HG03039 (cell line): ENCODE measurements around the gene TFAP2A.
A peak's percentile ranks its signal among the peaks of the same experiment; 100 is the strongest.

Experiments used
- ATAC-seq: cut with Tn5 transposase; IDR thresholded peaks from one replicate; pipeline ENCODE4 v1.9.1; 2021; ENCODE audit warnings: mild to moderate bottlenecking, moderate library complexity; ENCODE audit not compliant: unreplicated experiment

The TFAP2A gene

GRCh38 chr6:10426781-10427279 is 12.0 kb upstream of the TFAP2A start:
- ATAC-seq: no peak

- ATAC-seq: peak; percentile 53
These were observed 11.3 kb upstream of the TFAP2A start for GRCh38 chr6:10425975-10426780.

DNA sequence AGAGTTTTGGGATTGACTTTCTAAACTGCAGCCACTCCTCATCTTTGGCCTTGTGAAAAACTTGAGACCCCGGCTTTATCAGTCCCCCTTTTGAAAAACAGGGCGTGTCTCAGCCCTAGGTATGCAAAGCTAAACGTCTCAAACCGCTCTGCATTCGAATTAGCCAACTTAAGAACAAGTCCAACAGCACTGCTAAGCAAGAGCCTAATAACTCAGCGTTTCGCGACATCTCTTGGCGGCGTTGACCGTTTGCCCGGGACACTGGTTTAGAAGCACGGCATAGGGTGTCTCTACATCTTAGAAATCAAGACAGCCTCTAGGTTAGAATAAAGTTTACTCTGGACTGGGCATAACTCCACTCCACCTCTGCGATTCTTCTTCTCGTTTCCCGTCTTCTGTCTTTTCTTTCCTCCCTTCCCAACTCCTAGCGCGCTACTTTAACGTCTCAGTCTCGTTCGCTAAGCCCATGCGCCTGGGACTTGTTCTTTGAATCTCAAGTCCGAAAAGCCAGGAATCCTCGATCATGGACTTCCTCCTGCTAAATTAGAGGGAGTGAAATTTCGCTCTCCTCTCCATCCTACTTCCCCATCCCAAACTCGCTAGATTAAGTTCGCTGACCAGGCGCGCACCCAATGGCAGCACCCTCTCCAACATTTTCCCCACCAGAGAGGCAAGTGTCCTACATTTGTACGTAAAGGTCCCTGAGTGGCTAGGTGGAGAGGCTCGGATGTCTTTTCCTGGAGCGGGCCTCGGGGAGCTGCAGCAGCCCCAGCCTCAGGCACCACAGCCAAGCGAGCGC is 10.5 kb upstream of the TFAP2A start:
- no peak for ATAC-seq

DNA sequence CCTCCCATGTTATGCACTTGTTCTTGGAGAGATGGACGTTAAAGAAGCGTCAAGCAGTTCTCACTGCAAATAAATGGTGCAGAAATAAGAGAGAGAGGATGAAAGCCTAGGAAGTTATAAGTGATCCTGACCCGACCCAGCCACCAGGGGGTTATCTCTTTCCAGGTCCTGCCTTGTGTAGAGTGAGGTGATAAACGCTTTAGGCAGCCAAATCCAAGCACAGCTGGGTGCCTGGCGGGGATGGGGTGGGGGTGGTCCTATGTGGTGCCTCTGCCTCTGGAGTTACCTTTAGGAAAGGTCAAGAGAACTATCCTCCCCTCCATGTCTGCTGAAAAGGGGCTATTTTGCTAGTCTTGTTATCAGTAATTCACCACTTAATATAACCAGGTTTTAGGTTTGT is 9.2 kb upstream of the TFAP2A start:
- no peak for ATAC-seq

GRCh38 chr6:10422737-10423034 is 7.8 kb upstream of the TFAP2A start:
- ATAC-seq: no peak

DNA sequence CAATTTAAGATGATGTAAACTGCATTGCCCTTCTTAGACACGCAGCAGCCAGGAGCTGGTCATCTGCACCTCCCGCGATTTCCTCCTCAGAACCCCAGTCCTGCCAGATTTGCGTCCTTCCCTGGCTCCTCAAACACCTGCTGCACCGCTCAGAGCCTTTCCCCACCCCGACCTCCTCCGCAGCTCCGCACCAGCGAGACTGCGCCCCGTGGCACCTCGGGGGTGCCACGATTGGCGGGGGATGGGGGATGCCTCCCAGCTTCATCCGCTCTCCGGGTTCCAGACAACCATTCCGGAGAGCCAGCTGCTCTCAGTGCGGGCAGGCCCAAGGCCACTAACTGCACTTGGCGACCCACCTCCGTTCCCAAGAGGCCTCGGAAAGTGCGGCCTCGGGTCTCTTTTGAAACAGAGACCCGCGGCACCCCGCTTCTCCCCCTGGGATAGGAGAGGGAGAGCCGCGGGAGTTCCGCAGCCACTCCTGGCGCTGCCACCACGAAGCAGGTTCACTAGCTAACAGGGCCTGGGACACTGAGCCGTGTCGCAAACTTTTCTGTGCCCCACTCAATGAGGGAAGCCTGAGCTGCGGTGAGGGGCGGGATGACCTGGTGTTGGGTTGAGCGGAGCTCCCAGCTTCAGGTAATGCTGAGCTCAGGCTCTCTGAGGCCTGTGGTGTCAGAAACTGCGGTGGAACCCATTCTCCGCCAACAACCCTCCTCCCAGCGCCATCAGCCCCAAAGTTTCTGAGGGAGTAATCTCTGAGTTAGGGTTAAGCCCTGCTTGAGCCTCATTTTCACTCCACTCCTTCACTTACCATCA is 7.3 kb upstream of the TFAP2A start:
- ATAC-seq: no peak

- no peak for ATAC-seq
These were observed 6.5 kb upstream of the TFAP2A start for GRCh38 chr6:10421158-10421920.

DNA sequence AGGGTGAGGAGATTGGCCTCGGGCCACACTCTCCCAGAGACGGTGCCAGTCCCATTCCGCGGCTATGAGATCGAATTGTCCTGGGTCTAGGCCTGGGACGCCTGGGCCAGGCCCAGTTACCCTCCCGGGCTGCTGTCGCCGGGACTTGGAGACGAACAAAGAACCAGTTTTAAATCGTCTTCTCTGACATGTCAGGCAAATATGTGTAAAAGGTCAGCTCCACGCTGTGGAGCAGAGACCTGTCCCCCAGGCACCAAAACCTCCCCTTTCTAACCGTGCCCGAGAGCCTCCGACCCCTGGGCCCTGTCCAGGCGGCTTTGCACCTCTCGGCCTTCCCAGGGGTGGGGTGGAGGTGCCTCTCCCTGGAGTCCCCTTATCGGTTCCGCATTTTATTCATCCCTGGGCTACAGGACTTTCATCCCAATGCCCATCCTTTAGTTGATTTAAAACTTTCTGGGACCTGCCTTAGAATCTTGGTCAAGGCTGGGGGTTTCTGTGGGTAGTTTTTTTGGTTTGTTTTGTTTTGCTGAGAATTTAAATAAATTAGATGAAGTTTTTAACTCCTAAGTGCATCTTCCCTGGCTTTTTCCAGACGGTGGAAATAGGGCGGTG is 5.8 kb upstream of the TFAP2A start:
- ATAC-seq: no peak

GRCh38 chr6:10419749-10420545 is 5.1 kb upstream of the TFAP2A start:
- ATAC-seq: no peak

DNA sequence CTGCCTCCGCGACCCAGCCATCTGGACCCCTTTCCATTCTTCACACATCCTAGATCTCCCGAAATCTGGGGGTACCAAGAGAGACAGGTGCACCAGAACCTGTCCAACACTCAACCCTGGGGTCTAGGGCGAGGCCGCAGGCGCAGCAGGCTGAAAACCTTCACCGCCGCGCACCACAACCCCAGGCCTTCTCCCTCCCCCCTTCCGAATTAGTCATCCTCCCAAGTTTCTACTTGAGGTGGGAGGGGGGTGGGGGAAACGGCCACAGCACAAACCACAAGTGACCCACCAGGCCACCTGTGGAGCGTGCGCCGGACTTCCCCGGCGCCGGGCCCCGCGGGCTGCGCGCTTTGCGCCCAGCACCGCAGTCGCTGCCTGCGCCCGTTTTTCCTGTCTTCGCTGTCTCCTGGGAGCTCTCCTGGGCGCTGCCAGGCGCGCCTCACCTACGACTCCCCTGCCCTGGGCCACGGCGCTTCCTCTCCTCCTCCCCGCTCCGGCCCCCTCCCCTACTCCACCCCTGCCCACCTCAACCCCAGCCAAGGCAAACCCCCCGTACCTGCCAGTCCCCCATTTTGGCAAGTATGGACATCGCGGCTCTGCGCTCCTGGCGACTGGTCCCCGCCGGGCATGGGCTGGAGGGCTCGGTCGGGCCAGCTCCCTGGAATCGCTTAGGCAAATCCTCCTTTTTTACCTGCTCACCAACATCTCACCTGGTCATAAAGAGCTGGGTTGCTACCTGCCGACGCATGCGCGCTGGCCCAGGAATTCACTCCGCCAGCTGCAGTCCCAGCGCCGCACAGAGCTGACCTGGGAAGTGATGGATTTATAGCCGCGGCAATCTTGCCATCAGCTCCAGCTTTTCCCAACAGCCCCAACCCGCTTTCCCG is 4.2 kb upstream of the TFAP2A start:
- ATAC-seq: no peak

DNA sequence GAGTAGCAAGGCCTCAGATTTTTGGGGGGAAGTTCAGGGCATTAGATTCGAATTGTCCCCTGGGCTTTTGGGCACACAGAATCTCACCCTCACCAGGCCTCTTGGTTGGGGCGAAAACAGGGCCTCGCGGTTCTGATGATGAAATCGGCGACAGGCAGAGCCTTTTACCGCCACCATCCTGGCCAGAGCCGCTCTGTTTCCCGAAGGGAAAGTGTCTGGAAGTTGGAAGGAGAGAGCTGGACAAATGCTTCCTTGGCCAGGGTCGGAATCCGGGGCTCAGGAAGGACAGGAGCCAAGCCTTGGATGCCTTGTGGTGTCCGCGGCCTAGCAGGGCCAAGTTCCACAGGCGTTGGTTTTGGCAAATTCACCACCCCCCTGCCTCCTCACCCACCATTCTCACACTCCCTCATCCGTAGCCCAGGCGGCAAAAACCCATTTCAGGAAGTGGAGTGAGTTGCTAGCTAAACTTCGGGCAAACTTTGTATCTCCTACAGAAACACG is 3.5 kb upstream of the TFAP2A start:
- ATAC-seq: no peak

DNA sequence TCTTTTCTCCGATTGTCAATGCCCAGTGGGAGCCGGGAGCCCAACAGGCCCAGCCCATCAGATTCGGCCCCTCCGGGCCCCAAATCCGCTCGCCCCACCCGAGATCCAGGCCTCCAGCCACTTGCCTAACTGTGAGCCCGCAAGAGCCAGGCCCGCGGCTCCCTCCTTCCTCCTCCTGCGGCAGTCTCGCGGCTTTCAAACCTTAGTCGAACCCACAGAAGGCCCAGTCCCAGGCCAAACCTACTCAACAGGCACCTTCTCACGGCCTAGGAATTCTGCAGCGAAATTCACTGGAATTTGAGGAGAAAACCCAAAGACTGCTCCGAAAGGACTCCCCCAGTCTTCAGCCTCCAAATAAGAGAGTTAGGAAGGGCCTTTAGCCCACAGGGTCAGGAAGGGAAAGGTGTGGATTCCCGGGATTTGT is 2.8 kb upstream of the TFAP2A start:
- no peak for ATAC-seq

DNA sequence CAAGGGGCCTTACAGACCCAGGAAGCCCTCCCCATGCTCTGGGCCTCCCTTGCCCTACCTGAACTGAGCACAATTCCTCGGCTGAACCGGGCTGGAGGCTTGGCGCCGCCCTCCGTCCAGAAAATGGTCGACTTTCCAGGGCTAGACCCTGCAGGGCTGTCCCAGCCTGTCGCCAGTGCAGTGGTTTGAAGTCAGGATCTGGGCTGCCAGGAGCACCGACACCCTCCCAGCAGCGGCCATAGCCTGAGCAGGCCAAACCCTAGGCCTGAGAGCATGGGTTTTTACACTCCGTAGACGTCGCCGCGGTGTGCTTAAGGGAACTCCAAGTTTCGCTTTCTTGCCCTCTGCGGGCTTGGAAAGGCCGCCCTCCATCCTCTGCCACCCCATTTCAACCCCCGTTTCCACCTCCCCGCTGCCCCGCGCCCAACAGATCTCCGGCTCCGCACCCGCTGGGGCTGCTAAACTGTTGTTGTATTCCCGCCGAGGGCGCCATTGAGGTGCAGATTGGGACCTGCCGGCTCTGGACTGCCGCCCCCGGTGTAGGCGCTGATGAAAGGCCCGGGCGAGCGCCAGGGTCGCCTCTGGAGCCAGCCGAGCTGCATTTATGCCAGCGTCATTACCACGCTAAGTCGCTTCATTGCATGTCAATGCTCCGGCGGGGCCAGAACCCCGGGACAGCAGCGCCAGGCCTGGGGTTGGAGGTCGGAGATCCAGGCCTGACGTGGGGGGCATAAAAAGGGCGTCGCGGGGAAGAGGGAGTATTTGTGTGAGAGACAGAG is 2.2 kb upstream of the TFAP2A start:
- no peak for ATAC-seq

DNA sequence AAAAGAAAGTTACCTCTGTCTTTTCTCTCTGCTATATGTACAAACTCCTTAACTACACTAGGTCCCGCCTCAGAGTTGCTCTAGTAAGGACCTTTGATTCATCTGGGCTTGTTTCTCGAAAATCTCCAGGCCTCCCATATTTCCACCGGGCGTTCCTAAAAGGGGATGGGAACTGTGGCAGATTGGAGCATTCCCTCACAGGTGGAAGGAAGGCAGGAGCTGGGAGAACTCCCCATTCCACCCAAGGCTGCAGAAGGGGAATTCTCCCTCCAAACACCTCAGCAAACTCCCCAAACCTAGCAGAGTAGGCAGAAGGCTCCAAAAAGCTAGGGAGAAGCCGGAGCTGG is 1.6 kb upstream of the TFAP2A start:
- no peak for ATAC-seq

GRCh38 chr6:10415617-10416480 is 975 bp upstream of the TFAP2A start:
- ATAC-seq: no peak

- no peak for ATAC-seq
These were observed 780 bp downstream of the TFAP2A start for GRCh38 chr6:10413850-10414738.
